ENCODE results near the gene VWC2. TPM values are rescaled to one million over a fixed set of nuclear protein-coding genes. Genes with fewer than 3 reads are reported as not detected.

Gene VWC2
- total and polyA plus RNA-seq, 12 donors: under 0.01 to 0.04 (median under 0.01) TPM; not detected in 7

DNA sequence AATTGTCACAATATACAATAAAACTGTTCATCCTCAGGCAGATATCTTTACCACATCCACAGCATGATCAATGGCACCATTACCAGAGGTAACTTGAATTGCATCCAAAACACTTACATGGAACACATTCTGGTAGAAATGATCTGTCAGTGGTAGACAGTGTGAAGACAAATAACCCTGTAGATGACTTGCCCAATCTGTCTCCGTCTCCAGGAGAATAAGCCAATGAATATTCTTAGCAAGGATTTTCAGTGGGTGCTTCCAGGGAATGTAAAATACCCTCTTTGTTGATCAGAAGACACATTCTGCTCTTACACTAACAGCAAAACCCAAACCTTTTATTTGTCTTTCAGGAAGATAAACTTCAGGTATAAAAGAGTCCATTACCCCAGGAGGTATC, 43.8 kb downstream of the VWC2 start:
- Histone ChIP-seq H3K27me3 (no peaks in the 10 kb centered on the region), H3K4me3 (no peak overlapping the region), H3K27ac (no peak overlapping the region), H3K4me1 (replicated peaks in 1 of 2) (no peaks in the 10 kb centered on the region), H3K36me3 (replicated peaks in 1 of 2) (no peaks in the 10 kb centered on the region), H3K9me3 (replicated peaks in 1 of 3) (no peaks in the 10 kb centered on the region)
- TF ChIP-seq, protein P1, sequence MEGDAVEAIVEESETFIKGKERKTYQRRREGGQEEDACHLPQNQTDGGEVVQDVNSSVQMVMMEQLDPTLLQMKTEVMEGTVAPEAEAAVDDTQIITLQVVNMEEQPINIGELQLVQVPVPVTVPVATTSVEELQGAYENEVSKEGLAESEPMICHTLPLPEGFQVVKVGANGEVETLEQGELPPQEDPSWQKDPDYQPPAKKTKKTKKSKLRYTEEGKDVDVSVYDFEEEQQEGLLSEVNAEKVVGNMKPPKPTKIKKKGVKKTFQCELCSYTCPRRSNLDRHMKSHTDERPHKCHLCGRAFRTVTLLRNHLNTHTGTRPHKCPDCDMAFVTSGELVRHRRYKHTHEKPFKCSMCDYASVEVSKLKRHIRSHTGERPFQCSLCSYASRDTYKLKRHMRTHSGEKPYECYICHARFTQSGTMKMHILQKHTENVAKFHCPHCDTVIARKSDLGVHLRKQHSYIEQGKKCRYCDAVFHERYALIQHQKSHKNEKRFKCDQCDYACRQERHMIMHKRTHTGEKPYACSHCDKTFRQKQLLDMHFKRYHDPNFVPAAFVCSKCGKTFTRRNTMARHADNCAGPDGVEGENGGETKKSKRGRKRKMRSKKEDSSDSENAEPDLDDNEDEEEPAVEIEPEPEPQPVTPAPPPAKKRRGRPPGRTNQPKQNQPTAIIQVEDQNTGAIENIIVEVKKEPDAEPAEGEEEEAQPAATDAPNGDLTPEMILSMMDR (IDR thresholded peaks at IDR 0.05): no peak
- TF ChIP-seq POLR2A (IDR thresholded peaks at IDR 0.05): no peak
- intact Hi-C loops (cut with DNase I): no loop called here
- DNase-seq: no peak
- 66 to 74% (median 71%) methylated on average over 1 of the region's 1 CpG for WGBS, 4 donors

DNA sequence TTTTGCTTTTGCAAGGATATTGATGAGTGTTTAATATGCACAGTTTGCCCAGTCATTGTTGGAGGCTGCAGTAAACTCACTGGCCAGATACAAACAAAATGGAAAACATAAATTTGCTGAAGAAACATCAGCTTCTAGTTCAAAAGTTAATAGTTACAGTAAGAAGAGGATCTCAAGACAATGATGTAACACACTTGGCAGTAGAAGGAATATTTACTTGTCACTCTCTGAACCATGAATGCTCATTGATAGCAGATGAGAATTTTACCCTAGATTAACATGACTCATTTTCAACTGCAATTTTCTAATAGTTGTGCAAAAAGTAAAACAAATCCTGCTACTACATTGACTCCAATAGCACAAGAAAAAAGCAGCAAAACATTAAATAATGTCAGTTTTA, 47.7 kb downstream of the VWC2 start:
- no peak for DNase-seq
- intact Hi-C loops (cut with DNase I): no loop called here
- no peak overlapping the region for H3K4me3 ChIP-seq

DNA sequence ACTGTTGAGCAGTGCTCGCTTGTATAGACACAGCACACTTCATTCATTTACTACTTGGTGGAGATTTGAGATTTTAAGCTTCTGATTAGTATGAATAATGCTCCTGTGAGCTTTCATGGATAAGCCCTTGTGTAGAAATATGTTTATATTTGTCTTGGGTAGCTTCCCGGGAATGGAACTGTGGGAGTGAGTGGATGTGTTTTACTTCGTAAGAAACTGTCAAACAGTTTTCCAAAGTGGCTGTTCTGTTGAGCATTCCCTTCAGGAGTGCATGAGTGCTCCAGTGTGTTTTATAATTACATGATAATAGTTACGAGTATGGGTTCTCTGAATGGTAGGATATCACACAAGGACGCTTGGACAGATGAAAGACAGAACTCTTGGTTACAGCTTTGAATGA, 49.4 kb downstream of the VWC2 start:
- Histone ChIP-seq H3K4me3 (no peak overlapping the region), H3K27ac (no peak overlapping the region), H3K4me1 (replicated peaks in 1 of 2) (no peaks in the 10 kb centered on the region), H3K36me3 (replicated peaks in 1 of 2) (no peaks in the 10 kb centered on the region), H3K27me3 (no peaks in the 10 kb centered on the region), H3K9me3 (replicated peaks in 1 of 3) (no peaks in the 10 kb centered on the region)
- no peak for TF ChIP-seq POLR2A (IDR thresholded peaks at IDR 0.05)
- TF ChIP-seq, protein P1 (IDR thresholded peaks at IDR 0.05): no peak
- WGBS, 4 donors: 50 to 58% (median 56%) methylated on average over 5 of the region's 5 CpGs
- intact Hi-C loops (cut with DNase I): no loop called here
- no peak for DNase-seq

More for the DNA sequence above, 47.7 kb downstream of the VWC2 start:
- no peaks in the 10 kb centered on the region for H3K9me3 ChIP-seq (replicated peaks in 1 of 3)
- H3K27ac ChIP-seq: no peak overlapping the region
- no peaks in the 10 kb centered on the region for H3K4me1 ChIP-seq (replicated peaks in 1 of 2)
- no peaks in the 10 kb centered on the region for H3K27me3 ChIP-seq
- no peak for TF ChIP-seq POLR2A (IDR thresholded peaks at IDR 0.05)
- TF ChIP-seq, protein P1 (IDR thresholded peaks at IDR 0.05): no peak
- H3K36me3 ChIP-seq (replicated peaks in 1 of 2): no peaks in the 10 kb centered on the region

DNA sequence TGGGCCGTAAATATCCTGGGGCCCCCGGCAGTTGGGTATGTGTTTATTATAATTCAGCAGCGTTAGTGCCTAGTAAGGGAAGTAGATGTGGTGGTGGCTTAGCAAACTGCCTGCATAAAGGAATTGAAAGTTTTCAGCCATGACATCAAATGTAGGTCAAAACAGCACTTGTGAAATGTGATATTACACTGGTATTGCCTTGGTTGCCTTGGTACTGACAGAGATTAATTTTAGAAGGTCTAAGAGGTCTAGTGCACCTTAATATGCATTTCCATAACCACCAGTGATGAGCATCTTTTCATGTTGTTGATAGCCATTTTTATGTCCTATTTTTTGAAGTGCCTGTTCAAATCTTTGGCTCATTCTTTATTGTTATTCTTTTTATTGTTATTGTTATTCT, 50.1 kb downstream of the VWC2 start:
- WGBS, 4 donors: 78 to 89% (median 85%) methylated on average over 3 of the region's 3 CpGs
- no peak for DNase-seq
- Histone ChIP-seq H3K4me1 (replicated peaks in 1 of 2) (no peaks in the 10 kb centered on the region), H3K9me3 (replicated peaks in 1 of 3) (no peaks in the 10 kb centered on the region), H3K27me3 (no peaks in the 10 kb centered on the region), H3K27ac (no peak overlapping the region), H3K4me3 (no peak overlapping the region), H3K36me3 (replicated peaks in 1 of 2) (no peaks in the 10 kb centered on the region)
- intact Hi-C loops (cut with DNase I): no loop called here
- TF ChIP-seq POLR2A (IDR thresholded peaks at IDR 0.05): no peak
- TF ChIP-seq, protein P1 (IDR thresholded peaks at IDR 0.05): no peak

Measured in adrenal gland (tissue), 12 donors.